HG03066 (cell line): Measurements from ENCODE around the gene FABP3.

Experiments used
- ATAC-seq: cut with Tn5 transposase; IDR thresholded peaks from one replicate; pipeline ENCODE4 v1.9.1; 2021; ENCODE audit warnings: low read depth; ENCODE audit not compliant: unreplicated experiment

FABP3 gene

DNA sequence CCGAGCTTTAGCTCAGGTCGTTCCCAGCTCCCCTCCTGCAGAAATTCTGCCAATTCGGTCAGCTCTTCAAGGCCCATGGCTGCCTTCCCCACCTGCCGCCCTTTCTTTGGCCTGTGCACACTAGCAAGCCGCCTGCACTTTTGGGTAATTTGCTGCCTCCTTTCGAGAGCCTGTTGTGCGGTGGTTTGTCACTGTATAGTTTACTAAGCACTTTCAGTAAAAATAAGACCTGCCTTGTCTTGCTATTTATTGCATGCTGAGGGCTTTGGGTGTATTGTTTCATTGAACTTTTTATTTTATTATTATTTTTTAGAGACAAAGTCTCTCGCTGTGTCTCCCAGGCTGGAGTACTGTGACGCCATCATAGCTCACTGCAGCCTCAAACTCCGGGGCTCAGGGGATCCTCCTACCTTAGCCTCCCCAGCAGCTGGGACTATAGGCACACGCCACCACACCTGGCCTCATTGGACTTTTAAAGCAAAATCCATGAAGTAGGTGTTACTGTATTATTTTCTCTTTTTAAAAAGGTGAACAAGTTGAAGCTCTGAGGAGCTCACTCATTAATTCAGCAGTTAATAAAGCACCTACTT lies 1.1 kb upstream of the FABP3 start:
- ATAC-seq: no peak

DNA sequence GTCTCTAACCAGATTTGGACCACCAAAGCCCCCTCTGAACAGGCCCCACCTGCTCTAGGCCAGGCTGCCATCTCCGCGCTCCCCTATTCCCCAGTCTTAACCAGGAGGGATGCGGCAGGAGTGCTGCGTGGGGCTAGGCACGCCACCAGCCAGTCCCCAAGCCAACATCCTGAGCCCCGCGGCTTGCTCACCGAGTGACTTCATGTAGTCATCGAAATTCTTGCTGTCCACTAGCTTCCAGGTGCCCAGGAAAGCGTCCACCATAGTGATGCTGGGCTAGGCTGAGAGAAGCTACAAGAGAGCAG lies 173 bp downstream of the FABP3 start:
- no peak for ATAC-seq

DNA sequence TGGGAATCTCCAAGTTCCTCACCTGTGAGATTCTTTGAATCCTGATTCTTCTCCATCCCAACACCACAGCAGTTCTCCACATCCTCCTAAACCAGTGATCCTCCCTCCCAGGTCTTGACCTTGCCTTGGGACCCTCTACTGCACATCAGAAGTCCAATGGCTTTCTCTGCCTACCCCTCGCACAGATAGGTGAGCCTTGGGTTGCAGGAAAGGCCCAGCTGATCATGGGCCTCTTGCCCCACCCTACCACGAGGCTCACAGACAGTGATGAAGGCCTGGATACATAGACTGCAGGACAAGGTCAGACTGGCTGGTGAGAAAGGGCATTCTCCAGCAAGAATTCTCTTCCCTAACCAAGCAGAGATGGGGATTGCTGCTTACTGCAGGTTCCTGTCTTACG lies 825 bp downstream of the FABP3 start:
- ATAC-seq: no peak

DNA sequence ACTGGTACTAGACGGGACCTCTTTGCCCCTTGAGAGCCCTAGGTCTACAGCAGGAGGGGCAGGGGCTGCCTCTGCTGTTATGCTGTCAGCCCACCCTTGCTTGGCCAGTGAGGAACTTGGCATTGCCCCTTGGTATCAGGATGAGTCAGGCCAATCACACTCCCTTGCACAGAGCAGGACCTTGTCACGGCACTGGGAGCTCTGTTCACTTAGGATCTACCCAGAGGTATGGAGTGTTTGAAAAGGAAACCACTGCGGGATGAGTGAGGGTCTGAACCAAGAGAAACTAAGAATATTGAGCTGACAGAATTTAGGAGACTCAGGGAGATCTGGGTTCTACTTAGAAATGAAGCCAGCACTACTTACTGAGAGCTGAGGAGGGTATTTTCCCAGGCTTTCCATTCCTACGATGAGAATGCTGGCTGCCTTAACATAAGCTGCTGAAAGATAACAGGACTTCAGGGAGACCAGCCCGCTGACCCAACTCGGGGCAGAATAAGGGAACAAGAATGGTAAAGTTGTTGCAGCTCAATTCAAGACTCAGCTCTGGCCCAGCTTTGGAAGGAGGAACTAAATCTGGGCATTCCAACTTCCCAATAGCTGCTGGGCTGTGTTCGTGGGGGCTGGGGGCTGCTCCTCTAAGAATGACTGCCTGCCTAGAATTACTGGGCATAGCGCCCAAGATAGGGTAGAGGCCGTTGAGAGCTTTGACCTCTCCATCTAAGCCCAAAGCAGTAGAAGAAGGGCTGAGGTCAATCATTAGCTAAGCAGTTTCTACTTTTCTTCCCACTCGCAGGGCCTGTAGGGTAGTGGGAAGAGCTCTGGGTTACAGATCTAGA lies 1.5 kb downstream of the FABP3 start:
- no peak for ATAC-seq

DNA sequence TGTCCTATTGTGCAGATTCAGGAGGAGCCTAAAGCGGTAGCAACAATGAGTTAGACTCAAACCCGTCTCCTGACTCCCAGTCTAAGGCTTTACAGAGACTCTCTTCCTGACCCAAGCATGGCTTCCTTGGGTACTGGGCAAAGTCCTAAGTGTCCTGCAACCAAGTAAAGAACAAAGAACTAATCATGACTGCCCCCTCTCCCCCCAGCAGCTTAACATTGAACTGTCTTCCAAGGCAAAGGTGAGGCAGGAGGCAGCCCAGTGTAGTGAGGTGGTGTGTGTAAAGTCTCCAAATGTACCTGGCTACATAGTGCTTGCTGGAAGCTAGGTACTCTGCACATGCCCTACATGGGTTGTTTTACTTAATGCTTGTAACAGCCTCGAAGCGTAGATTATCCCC lies 2.3 kb downstream of the FABP3 start:
- ATAC-seq: no peak

DNA sequence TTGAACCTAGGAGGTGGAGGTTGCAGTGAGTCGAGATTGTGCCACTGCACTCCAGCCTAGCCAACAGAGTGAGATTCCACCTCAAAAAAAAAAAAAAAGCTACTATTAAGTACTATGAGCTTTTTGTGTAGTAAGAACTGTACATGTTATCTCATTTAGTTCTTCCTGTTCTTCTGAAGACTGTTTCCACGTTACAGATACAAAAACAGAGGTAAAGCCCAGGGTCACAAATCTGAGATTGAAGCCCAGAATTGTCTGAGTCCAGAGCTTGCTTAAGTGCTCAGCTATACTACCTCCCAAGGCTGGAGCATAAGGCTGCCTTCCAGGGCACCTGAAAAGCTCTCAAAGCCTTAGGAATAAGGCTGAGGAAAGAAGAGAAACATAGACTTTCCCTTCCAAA lies 2.9 kb downstream of the FABP3 start:
- no peak for ATAC-seq

DNA sequence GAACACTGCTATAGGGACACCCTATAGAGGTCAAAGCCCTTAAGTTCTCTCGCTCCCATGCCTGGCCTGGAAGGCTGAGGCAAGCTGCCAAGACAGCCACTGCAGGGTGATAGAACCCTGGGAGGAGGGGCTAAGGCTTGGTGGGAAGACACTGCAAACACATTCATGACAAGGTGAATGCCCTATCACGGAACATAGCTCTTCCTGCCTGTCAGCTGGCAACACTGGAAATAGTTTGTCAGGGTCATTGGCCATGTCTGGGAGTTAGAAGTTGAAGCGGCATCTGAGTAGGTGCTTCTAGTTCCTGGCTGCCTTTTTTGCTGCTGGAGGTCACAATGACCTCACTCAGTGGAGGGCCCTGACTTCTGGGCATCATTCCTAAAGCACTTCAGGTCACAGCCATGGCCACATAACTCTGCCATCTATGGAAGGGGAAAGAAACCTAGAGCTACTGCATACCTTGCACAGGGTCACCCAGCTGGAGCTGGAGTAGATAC lies 4.2 kb downstream of the FABP3 start:
- no peak for ATAC-seq

DNA sequence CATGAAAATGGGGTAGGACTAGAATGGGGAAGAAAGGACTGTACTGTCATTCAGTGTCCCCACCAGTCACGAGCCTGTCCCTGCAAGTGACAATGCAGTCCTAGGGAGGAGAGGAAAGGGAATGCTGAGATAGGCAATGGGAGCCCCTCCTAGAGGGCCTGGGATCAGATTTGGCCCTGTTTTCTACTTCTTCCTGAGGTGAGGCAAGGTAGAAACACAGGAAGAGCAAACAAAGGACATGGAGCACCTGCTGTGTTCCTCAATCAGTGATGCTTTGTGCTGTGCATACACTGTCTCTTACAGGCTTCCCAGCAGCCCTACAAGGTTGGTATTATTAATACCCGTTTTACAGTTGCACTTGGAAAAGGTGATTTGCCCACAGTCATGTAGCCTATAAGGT lies 6.1 kb downstream of the FABP3 start:
- ATAC-seq: no peak

DNA sequence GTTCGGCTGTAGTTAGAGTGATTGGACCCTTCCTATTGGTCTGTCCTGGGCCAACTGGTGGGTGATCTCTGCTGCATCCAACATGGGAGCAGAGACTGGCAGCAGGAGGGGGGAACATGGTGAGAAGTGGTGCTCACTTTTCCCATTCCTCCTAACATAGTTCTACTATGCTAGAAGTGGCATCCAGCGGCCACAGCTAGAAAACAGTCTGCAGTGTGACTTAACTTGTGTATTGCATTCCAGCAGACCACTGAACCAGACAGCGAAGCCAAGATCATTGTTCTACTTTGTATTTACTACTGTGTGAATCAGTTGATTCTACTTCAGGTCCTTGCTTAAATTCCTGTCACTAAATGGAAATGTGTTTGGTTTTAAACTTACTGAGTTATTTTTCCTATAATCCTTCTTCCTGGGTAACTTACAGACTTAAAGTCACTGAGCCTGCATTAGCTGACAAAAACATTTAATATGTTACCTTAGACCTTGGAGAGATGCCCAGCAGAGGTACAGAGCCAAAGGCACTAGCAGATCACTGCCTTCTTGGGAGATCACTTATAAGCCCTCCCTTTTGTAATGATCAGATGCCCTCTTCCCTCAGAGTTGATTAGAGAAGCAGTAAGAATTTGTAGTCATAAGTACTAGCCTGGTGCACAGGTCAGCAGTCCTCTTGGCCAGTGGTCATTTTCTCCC lies 8.2 kb downstream of the FABP3 start:
- no peak for ATAC-seq

DNA sequence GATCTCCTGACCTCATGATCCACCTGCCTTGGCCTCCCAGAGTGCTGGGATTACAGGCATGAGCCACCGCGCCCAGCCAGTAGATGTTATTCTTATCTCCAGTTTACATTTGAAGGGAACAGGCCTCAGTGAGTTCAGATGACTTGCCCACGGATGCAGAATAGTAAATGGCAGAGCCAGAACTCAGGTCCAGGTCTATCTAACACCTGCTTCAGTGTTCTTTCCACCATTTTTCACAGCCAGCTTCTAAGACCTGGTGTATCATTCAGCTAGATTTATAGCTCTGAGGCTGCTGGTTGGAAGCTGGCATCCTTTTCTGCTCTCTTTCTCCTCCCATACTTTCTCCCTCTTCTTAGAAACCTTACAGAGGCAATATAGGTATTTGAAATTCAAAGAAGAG lies 10.8 kb downstream of the FABP3 start:
- ATAC-seq: no peak

DNA sequence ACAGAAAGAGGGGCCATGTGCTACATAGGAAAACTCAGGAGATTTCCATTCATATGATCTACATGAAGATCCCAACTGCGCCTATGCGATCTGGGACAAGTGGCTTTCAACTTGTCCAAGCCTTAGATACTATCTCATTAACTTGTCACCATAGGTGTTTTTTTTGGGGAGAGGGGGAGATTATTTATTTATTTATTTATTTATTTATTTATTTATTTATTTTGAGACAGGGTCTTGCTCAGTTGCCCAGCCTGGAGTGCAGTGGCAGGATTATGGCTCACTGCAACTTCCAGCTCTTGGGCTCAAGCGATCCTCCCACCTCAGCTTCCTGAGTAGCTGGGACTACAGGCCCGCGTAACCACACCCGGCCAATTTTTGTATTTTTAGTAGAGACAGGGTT lies 11.3 kb downstream of the FABP3 start:
- ATAC-seq: no peak

DNA sequence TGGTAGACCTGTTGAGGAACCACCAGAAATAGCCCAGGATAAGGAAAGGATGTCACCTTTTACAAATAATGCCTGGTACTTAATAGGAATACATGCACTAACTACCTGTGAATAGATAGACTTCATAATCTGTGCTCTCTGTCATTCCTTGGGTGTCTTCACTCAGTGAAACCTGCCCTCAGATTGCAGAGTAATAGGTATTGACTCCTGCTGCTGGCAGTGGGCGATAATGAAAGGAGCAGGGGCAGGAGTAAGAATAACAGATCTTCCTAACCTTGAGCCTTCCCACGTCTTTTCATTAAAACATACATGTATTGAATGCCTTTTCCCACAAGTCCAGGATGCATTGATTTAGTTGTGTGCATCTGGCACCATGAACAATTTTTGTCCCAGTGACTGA lies 16.4 kb downstream of the FABP3 start:
- ATAC-seq: no peak

DNA sequence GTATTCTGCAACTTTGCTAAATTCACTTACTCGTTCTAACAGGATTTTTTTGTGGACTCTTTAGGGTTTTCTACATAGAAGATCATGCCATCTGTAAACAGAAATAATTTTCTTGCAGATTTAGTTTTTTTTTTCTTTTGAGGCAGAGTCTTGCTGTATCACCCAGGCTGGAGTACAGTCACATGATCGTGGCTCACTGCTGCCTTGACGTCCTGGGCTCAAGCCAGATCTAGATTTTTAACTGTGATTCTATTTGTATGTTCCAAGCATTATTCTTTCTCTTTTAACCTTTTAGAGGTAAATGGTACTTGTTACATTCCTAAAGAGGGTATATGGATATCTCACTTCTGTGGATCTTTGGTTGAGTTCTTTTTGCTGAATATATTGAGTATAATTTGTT lies 18.6 kb downstream of the FABP3 start:
- no peak for ATAC-seq

DNA sequence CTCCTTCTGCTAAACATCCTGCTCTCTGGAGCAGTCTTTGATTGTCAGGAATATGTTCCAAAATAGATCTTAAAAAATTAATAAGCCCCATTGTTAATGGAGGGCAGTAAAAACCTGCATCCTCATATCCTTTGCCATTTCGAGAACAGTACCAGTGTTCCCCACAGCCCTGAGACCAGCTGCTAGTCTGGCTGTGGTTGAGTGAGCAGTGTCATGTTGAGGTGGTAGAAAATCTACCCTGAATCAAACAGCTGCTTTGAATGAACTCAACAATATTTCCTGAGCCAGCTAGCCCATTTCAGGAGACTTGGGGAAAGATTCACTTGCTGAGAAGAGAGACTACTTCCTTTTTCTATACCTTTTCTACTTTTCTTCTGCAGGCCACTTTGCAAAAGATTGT lies 24.4 kb downstream of the FABP3 start:
- ATAC-seq: no peak

DNA sequence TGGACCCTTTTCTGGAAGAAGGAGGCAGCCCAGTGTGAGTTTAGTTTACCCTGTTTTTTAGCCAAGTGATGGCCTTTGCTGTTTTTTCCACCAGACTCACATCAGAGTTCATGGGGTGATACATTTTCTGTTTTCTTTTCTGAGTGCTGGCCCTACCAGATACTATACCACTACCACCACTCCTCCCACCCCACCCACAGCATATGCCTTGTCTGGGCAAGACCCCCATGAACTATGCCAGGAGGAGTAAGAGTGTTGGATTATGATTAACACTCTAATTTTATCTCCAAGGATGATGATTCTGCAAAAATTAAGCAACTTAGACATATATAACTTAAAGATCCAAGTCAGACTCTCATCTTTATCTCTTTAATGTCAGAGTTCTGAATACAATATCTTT lies 26.1 kb downstream of the FABP3 start:
- ATAC-seq: no peak

DNA sequence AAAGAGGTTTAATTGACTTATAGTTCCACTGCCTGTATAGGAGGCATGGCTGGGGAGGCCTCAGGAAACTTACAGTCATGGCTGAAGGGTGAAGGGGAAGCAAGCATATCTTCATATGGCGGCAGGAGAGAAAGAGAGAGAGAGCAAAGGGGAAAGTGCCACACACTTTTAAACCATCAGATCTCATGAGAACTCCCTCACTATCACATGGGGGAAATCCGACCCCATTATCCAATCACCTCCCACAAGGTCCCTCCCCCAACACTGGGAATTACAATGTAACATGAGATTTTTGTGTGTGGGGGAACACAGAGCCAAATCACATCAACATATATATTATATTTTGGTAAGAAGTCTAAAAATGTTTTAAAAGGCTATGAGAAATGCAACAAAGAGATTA lies 27.2 kb downstream of the FABP3 start:
- no peak for ATAC-seq

DNA sequence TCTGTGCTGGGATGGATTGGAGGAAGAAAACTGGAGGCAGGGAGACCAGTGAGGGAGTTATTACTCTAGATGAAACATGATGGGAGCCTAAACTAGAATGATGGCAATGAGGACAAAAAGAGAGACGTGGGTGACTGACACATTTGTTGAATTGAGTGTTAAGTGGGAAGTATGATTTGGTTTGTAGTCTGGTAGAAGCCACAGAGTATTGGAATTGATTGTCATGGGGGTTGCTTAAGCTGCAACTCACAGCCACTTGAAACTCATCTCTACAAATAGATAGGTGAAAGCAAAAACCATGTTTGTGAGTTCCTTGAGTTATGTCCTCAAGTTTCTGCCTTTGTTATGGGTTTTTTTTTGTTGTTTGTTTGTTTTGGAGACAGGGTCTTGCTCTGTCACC lies 28.4 kb downstream of the FABP3 start:
- no peak for ATAC-seq

DNA sequence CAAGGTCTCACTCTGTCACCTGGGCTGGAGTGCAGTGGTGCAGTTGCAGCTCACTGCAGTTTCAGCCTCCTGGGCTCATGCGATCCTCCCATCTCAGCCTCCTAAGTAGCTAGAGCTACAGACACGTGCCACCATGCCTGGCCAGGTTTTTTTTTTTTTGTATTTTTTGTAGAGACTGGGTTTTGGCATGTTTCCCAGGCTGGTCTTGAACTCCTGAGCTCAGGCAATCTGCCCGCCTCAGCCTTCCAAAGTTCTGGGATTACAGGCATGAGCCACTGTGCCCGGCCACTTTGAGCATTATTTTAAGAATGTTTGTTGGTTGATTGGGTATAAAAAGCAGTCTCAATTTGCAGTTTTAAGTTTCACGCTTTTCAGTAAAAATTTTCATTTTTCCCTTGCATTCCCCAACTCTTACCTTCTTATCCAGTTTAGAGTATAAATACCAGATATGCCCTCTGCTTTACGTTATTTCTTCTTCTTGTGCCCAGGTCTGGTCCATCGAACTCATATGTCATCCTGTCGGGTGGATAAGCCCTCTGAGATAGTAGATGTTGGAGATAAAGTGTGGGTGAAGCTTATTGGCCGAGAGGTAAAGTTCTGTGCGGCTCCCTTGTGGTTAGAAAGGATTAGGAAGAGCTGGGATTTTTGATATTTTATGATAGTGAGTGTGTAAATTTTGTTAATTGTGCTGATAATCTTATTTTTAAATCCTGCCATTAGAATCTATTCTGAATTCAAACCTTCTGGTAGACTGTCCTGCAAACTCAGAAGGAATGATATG lies 36.0 kb downstream of the FABP3 start:
- no peak for ATAC-seq

DNA sequence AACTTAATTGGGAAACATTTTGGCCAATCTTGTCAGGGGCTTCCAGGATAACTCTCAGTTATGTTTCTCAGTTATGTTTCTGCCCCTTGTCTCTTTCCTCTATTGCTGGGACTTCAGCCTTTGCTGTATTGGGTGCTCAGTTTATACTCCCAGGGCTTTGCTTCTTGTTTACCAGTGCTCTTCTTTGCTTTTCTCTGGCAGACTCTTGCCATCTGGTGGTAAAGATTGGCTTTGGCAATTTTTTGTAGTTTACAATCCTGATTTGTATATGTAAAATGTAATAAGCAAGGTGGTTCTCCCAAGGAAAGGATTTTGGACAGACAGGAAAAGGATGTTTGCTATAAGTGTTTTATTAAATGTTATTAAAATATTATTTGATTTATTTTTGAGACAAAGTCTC lies 37.9 kb downstream of the FABP3 start:
- no peak for ATAC-seq

DNA sequence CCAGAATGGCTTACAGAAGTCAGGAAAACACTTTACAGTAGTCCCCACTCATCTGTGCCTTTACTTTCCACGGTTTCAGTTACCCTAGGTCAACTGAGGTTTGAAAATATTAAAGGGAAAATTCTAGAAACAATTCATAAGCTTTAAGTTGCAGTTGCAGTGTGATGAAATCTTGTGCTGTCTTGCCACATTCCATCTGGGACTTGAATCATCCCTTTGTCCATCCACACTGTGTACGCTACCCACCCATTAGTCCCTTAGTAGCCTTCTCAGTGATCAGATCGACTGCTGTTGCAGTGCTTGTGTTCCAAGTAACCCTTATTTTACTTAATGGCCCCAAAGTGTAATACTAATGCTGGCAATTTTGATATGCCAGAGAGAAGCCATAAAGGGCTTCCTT lies 45.5 kb downstream of the FABP3 start:
- no peak for ATAC-seq

DNA sequence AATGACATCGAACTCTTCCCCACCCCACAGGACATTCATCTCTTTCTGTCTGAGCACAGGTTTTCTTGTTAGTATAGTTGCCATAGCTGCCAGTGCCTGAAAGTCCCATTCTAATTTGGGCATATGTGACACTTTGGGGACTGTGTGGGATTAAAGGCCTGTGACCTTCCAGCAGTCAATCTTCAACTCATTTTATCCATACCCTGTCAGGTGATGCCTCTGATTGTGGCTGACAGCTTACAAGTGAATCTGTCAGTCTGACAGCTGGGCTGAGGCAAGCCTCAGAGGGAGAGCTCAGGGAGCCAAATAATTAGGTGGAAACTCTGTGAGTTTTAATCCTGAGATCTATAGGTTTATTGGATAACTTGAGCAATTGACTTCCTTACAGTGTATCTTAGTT lies 46.4 kb downstream of the FABP3 start:
- no peak for ATAC-seq
